Activated T-helper 2 cell treated with anti-CD3 and anti-CD28 coated beads, Interferon-gamma antibody, Interleukin-2, Interleukin-4, amounts not matched to agents 10 μg/mL and 5 μg/mL and 100 μg/mL, durations not matched to agents 14 hours and 24 hours and 36 hours (primary cell): ENCODE results near the gene ATP4A. TPM values are rescaled to one million over a fixed set of nuclear protein-coding genes. Genes with fewer than 3 reads are reported as not detected.
A peak's percentile ranks its signal among the peaks of the same experiment; 100 is the strongest.

Source experiments
- DNase-seq: peaks from one replicate; pipeline ENCODE4 v3.0.0; 2021; ENCODE audit warnings: low spot score
- H3K27ac Mint-ChIP-seq: one replicate; pipeline ENCODE4 v1.8.0; 2021; ENCODE audit warnings: mixed read lengths
- H3K27me3 Mint-ChIP-seq: one replicate; pipeline ENCODE4 v1.8.0; 2021; ENCODE audit warnings: low read depth, mixed read lengths
- H3K36me3 Mint-ChIP-seq: one replicate; pipeline ENCODE4 v1.8.0; 2021; ENCODE audit warnings: low read depth, mixed read lengths
- H3K4me1 Mint-ChIP-seq: one replicate; pipeline ENCODE4 v1.8.0; 2021; ENCODE audit warnings: low read depth, mixed read lengths
- H3K4me3 Mint-ChIP-seq: one replicate; pipeline ENCODE4 v1.8.0; 2021; ENCODE audit warnings: low read depth, mild to moderate bottlenecking, moderate library complexity, mixed read lengths
- H3K9me3 Mint-ChIP-seq: one replicate; pipeline ENCODE4 v1.8.0; 2021; ENCODE audit warnings: mixed read lengths
- intact Hi-C: fragments of 100-400 bp; cut with micrococcal nuclease; formaldehyde crosslinking; loops from one replicate; pipeline ENCODE4 v1.15.1; 2023
- total RNA-seq: library from RNA; stranded (reverse); gene quantifications from 2 replicates; pipeline ENCODE4 v1.2.3, GENCODE V29; 2022

ATP4A gene
- total RNA-seq, 1 donor from 2014 or later, result not detected

DNA sequence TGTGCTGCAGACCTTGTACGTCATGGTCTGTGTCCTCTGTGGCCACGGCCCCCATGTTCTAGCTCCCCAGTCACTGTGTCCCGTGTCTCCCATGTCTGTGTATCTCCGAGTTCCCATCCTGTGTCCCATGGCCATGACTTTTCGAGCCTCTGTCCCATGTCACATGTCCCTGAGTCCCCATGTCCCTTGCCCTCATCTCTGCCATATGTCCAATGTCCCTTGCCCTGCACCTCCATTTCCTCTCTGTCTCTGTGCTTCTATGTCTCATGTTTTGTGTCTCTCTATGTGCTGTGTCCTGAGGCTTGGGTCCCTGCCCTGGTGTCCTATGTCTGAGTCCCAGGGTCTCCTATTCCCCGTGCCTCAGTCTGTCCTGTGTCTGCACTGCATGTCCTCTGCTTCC, 2.0 kb downstream of the ATP4A start:
- no peak for DNase-seq
- Mint-ChIP-seq H3K27ac (no peak overlapping the region), H3K4me3 (no peak overlapping the region)

DNA sequence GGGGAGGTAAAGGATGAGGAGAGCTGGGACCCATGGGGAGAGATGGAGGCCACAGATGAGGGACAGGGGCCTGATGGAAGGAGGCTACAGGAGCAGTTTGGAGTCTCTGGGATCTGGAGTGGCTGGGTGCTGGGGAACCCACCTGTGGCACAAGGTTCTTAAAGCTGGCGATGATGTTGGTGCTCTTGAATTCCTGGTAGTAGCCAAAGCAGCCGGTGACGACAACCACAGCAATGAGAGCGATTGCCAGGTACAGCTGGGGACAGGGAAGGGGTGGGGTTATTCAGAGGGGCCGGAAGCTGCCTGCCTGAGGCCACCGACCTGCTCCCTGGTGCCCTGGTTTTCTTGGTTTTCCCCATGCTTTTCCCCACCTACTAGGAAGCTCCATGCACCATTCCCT, 2.8 kb downstream of the ATP4A start:
- DNase-seq, result no peak
- Mint-ChIP-seq H3K36me3 (no peaks in the 10 kb centered on the region), H3K27ac (no peak overlapping the region), H3K4me3 (no peak overlapping the region), H3K4me1 (peaks cover 2% of the 10 kb centered on the region), H3K27me3 (peaks cover 34% of the 10 kb centered on the region), H3K9me3 (no peaks in the 10 kb centered on the region)
- intact Hi-C loops, result no loop called here

More for the DNA sequence above, 2.0 kb downstream of the ATP4A start:
- Mint-ChIP-seq H3K36me3 (no peaks in the 10 kb centered on the region), H3K27me3 (peaks cover 30% of the 10 kb centered on the region), H3K9me3 (no peaks in the 10 kb centered on the region), H3K4me1 (peaks cover 2% of the 10 kb centered on the region)
- intact Hi-C loops, result no loop called here

DNA sequence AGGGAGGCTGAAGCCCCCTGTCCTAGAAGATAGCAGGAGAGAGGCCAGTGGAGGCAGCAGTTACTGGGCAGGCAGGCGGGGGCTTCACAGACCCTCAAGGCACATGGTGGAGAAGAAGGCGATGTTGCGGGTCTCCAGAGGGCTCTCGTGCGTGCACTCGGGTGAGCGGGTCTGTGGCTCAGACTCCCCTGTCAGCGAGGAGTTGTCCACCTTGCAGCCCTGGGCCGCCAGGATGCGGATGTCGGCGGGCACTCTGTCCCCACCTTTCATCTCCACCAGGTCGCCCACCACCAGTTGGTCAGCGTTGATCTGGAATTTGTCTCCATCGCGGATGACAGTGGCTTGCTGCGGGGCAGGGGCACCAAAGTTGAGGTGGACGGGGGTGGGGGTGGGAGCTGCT, 3.2 kb downstream of the ATP4A start:
- Mint-ChIP-seq H3K4me1 (peaks cover 2% of the 10 kb centered on the region), H3K36me3 (no peaks in the 10 kb centered on the region), H3K4me3 (no peak overlapping the region), H3K27ac (no peak overlapping the region), H3K9me3 (no peaks in the 10 kb centered on the region), H3K27me3 (peaks cover 34% of the 10 kb centered on the region)
- DNase-seq, result no peak
- intact Hi-C loops, result no loop called here

DNA sequence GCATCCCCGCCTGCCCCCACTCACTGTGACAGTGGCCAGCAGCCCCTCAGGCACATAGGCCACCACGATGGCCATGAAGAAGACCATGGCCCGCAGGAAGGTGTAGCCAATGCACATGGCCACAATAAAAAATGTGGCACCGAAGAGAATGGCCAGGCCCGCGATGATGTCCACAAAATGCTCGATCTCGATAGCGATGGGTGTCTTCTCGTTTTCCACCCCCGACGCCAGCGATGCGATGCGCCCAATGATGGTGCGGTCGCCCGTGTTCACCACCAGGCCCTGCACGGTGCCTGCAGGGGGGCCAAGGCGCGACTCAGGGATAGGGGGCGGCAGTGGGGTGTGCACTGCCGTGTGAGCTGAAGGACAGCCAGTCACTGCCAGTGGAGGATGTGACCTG, 3.7 kb downstream of the ATP4A start:
- no peak overlapping the region for H3K4me3 Mint-ChIP-seq

DNA sequence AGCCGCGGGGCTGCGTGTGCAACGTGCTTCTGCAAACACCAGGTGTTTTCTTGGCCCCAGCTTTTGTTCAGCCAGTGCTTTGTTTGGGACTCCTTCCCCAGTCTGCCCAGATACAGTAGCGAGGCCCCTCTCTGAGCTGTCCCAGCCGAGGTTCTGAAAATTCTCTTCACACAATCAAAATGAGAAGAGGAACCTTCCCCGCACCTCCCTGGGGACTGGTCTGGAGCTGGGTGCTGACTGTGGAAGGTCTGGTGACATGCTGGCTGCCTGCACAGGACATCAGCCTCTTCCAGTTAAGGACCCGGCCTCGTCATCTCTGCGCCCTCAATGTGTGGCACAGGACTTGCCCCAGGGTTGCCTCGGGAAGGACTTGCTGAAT, 4.2 kb downstream of the ATP4A start:
- H3K4me3 Mint-ChIP-seq, result no peak overlapping the region

More for the DNA sequence above, 3.7 kb downstream of the ATP4A start:
- intact Hi-C loops, result loop anchor here (10.0 kb wide), 1 partner anchor 135 kb away; no protein-coding TSS in a partner anchor
- no peaks in the 10 kb centered on the region for H3K36me3 Mint-ChIP-seq
- peaks cover 2% of the 10 kb centered on the region for H3K4me1 Mint-ChIP-seq
- H3K27ac Mint-ChIP-seq, result no peak overlapping the region
- no peaks in the 10 kb centered on the region for H3K9me3 Mint-ChIP-seq
- no peak for DNase-seq
- H3K27me3 Mint-ChIP-seq, result peaks cover 34% of the 10 kb centered on the region

GRCh38 chr19:35558400-35559280, 4.8 kb downstream of the ATP4A start:
- DNase-seq, result no peak
- H3K27me3 Mint-ChIP-seq, result peaks cover 34% of the 10 kb centered on the region
- no peaks in the 10 kb centered on the region for H3K36me3 Mint-ChIP-seq
- no peaks in the 10 kb centered on the region for H3K9me3 Mint-ChIP-seq
- H3K4me1 Mint-ChIP-seq, result peaks cover 2% of the 10 kb centered on the region
- no peak overlapping the region for H3K4me3 Mint-ChIP-seq
- no peak overlapping the region for H3K27ac Mint-ChIP-seq
- intact Hi-C loops, result loop anchor here (10.0 kb wide), 1 partner anchor 136 kb away; no protein-coding TSS in a partner anchor

More for the DNA sequence above, 4.2 kb downstream of the ATP4A start:
- H3K9me3 Mint-ChIP-seq, result no peaks in the 10 kb centered on the region
- intact Hi-C loops, result loop anchor here (10.0 kb wide), 1 partner anchor 136 kb away; no protein-coding TSS in a partner anchor
- peaks cover 2% of the 10 kb centered on the region for H3K4me1 Mint-ChIP-seq
- H3K36me3 Mint-ChIP-seq, result no peaks in the 10 kb centered on the region
- peaks cover 34% of the 10 kb centered on the region for H3K27me3 Mint-ChIP-seq
- no peak for DNase-seq
- H3K27ac Mint-ChIP-seq, result no peak overlapping the region

GRCh38 chr19:35557539-35558399, 5.7 kb downstream of the ATP4A start:
- peaks cover 2% of the 10 kb centered on the region for H3K4me1 Mint-ChIP-seq
- no peaks in the 10 kb centered on the region for H3K36me3 Mint-ChIP-seq
- H3K9me3 Mint-ChIP-seq, result no peaks in the 10 kb centered on the region
- peak overlapping the region; percentile 73 for H3K4me3 Mint-ChIP-seq
- peak; percentile 31 for DNase-seq
- peaks cover 34% of the 10 kb centered on the region for H3K27me3 Mint-ChIP-seq
- intact Hi-C loops, result loop anchor here (10.0 kb wide), 1 partner anchor 137 kb away; no protein-coding TSS in a partner anchor
- H3K27ac Mint-ChIP-seq, result no peak overlapping the region

DNA sequence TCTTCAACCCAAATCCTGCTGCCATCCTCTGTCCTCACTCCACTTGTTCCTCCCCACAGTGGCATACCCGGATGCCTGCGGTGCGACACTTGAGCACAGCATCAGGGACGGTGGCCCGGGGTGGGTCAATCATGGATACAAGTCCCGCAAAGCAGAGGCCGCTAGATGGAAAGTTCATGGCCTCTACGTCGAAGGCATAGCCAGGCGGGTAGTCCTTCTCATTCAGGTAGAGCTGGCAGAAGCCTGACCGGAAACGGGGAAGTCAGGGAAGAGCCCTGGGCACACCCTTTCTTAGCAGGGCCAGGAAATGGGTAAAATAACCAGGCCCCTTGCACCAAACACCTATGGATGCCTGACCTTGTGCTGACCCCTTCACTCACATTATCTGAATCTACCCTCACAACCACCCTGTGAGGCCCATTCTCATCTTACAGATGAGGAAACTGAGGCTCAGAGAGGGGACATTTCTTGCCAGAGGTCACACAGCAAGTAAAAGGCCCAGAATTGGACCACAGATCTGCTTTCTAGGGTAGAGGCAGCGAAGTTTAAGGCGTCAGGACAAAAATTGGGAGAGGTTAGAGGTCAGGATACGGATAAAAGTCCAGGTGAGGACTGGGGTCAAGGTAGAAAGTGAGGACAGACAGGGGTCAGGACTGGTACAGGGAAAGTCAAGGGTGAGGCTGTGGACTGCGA, 6.5 kb downstream of the ATP4A start:
- Mint-ChIP-seq H3K4me1 (peaks cover 2% of the 10 kb centered on the region), H3K9me3 (no peaks in the 10 kb centered on the region), H3K27ac (no peak overlapping the region), H3K4me3 (peak overlapping the region; percentile 23), H3K36me3 (no peaks in the 10 kb centered on the region), H3K27me3 (peaks cover 32% of the 10 kb centered on the region)
- intact Hi-C loops, result loop anchor here (10.0 kb wide), 1 partner anchor 138 kb away; no protein-coding TSS in a partner anchor
- DNase-seq, result no peak

- DNase-seq, result no peak
- Mint-ChIP-seq H3K36me3 (no peaks in the 10 kb centered on the region), H3K27me3 (peaks cover 27% of the 10 kb centered on the region), H3K4me3 (no peak overlapping the region), H3K4me1 (peaks cover 2% of the 10 kb centered on the region), H3K27ac (no peak overlapping the region), H3K9me3 (no peaks in the 10 kb centered on the region)
- intact Hi-C loops, result loop anchor here (10.0 kb wide), 1 partner anchor 139 kb away; no protein-coding TSS in a partner anchor
Measured at GRCh38 chr19:35556025-35556590, 7.3 kb downstream of the ATP4A start.

GRCh38 chr19:35555301-35556005, 8.0 kb downstream of the ATP4A start:
- Mint-ChIP-seq H3K9me3 (no peaks in the 10 kb centered on the region), H3K27ac (no peak overlapping the region), H3K4me1 (peaks cover 2% of the 10 kb centered on the region), H3K27me3 (peaks cover 25% of the 10 kb centered on the region), H3K4me3 (no peak overlapping the region), H3K36me3 (no peaks in the 10 kb centered on the region)
- intact Hi-C loops, result loop anchor here (10.0 kb wide), 1 partner anchor 139 kb away; no protein-coding TSS in a partner anchor
- DNase-seq, result no peak

DNA sequence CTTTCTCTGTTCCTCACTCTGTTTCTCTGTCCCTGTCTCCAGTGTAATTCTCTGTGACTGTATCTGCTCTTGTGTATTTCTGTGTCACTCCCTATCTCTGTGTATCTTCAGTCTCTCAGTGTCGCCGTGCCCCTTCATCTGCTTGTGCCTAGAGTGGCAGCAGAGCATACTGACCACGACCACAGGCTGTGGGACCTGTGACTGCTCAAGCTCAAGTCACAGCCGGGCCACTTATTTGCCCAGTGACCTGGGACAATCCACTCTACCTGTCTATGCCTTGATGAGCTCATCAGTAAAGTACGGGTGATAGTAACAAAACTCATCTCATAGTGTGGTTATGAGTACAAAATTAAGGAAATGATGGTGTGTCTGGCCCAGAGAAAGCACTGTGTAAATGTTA, 9.4 kb downstream of the ATP4A start:
- intact Hi-C loops, result loop anchor here (10.0 kb wide), 1 partner anchor 141 kb away; no protein-coding TSS in a partner anchor
- no peak for DNase-seq
- Mint-ChIP-seq H3K27ac (no peak overlapping the region), H3K27me3 (peaks cover 17% of the 10 kb centered on the region), H3K4me3 (no peak overlapping the region), H3K4me1 (peaks cover 4% of the 10 kb centered on the region), H3K9me3 (no peaks in the 10 kb centered on the region), H3K36me3 (peaks cover 4% of the 10 kb centered on the region)
